ENCODE results near the gene HRH2. TPM values are rescaled to one million over a fixed set of nuclear protein-coding genes. Genes with fewer than 3 reads are reported as not detected.

HRH2 gene
- total RNA-seq, 5 donors from 2014 or later (not counting 1 experiment from before 2014, with no cell fraction given): 2.9 to 14.4 (median 5.5) TPM

GRCh38 chr5:175731756-175732465 lies 74.0 kb downstream of the HRH2 start:
- ATAC-seq (replicated peaks in 1 of 4): no peak
- H3K27me3 ChIP-seq (replicated peaks in 1 of 2; ENCODE audit: control insufficient read depth in 2 of 2, extremely low read depth in 1 of 2, insufficient read depth in 2 of 2, low read length in 1 of 2): peaks cover 0 to 38% of the 10 kb centered on the region in 2 experiments
- H3K4me3 Mint-ChIP-seq: no peak overlapping the region
- no peak overlapping the region for H3K27ac ChIP-seq (ENCODE audit: low read length)
- H3K4me3 ChIP-seq (ENCODE audit: control insufficient read depth in 1 of 2, extremely low read depth in 1 of 2, low read length in 1 of 2): no peak overlapping the region
- no peaks in the 10 kb centered on the region for H3K36me3 Mint-ChIP-seq
- peaks cover 7% of the 10 kb centered on the region in 3 donors for H3K4me1 Mint-ChIP-seq
- no peaks in the 10 kb centered on the region for H3K9me3 Mint-ChIP-seq
- no peaks in the 10 kb centered on the region for H3K9me3 ChIP-seq
- ChIA-PET CTCF (no interaction called here), POLR2A (interaction anchor here in 1 of 2 donors (0.6 kb wide), 1 partner anchor 1557 kb away, joined by 3 read pairs; no protein-coding TSS in a partner anchor)
- H3K27ac Mint-ChIP-seq: no peak overlapping the region
- WGBS (ENCODE audit: insufficient coverage): 100% methylated on average over 1 of the region's 4 CpGs
- DNase-seq: no peak
- peaks cover 8 to 41% of the 10 kb centered on the region in 2 donors for H3K27me3 Mint-ChIP-seq
- no peaks in the 10 kb centered on the region for H3K36me3 ChIP-seq (ENCODE audit: control insufficient read depth in 2 of 2, extremely low read depth in 1 of 2, insufficient read depth in 1 of 2, low read length in 1 of 2)
- H3K4me1 ChIP-seq (ENCODE audit: control insufficient read depth in 1 of 2, extremely low read depth in 1 of 2, insufficient read depth in 2 of 2, low read length in 2 of 2): peaks cover 0 to 10% of the 10 kb centered on the region in 2 experiments

GRCh38 chr5:175733017-175733416 lies 75.1 kb downstream of the HRH2 start:
- Histone ChIP-seq H3K4me1 (ENCODE audit: control insufficient read depth in 1 of 2, extremely low read depth in 1 of 2, insufficient read depth in 2 of 2, low read length in 2 of 2) (peaks cover 0 to 10% of the 10 kb centered on the region in 2 experiments), H3K4me3 (ENCODE audit: control insufficient read depth in 1 of 2, extremely low read depth in 1 of 2, low read length in 1 of 2) (no peak overlapping the region), H3K27ac (ENCODE audit: low read length) (no peak overlapping the region), H3K27me3 (replicated peaks in 1 of 2; ENCODE audit: control insufficient read depth in 2 of 2, extremely low read depth in 1 of 2, insufficient read depth in 2 of 2, low read length in 1 of 2) (peaks cover 0 to 45% of the 10 kb centered on the region in 2 experiments), H3K9me3 (no peaks in the 10 kb centered on the region), H3K36me3 (ENCODE audit: control insufficient read depth in 2 of 2, extremely low read depth in 1 of 2, insufficient read depth in 1 of 2, low read length in 1 of 2) (no peaks in the 10 kb centered on the region)
- Mint-ChIP-seq H3K36me3 (no peaks in the 10 kb centered on the region), H3K4me1 (peaks cover 7% of the 10 kb centered on the region in 3 donors), H3K27me3 (peaks cover 8 to 48% of the 10 kb centered on the region in 2 donors), H3K4me3 (no peak overlapping the region), H3K9me3 (no peaks in the 10 kb centered on the region), H3K27ac (no peak overlapping the region)
- no peak for DNase-seq
- ChIA-PET CTCF (no interaction called here), POLR2A (no interaction called here)
- WGBS (ENCODE audit: insufficient coverage): 55% methylated on average over 3 of the region's 6 CpGs
- no peak for ATAC-seq (replicated peaks in 1 of 4)

GRCh38 chr5:175734016-175734415 lies 76.1 kb downstream of the HRH2 start:
- DNase-seq (no peak), ATAC-seq (replicated peaks in 1 of 4) (no peak)
- H3K36me3 ChIP-seq (ENCODE audit: control insufficient read depth in 2 of 2, extremely low read depth in 1 of 2, insufficient read depth in 1 of 2, low read length in 1 of 2): no peaks in the 10 kb centered on the region
- 83% methylated on average over 14 of the region's 14 CpGs for WGBS (ENCODE audit: insufficient coverage)
- no peak overlapping the region for H3K27ac Mint-ChIP-seq
- H3K27me3 ChIP-seq (replicated peaks in 1 of 2; ENCODE audit: control insufficient read depth in 2 of 2, extremely low read depth in 1 of 2, insufficient read depth in 2 of 2, low read length in 1 of 2): peaks cover 0 to 43% of the 10 kb centered on the region in 2 experiments
- POLR2A ChIA-PET: no interaction called here
- H3K4me1 Mint-ChIP-seq: peaks cover 7% of the 10 kb centered on the region in 3 donors
- H3K27ac ChIP-seq (ENCODE audit: low read length): no peak overlapping the region
- no peak overlapping the region for H3K4me3 Mint-ChIP-seq
- CTCF ChIA-PET: no interaction called here
- peaks cover 0 to 10% of the 10 kb centered on the region in 2 experiments for H3K4me1 ChIP-seq (ENCODE audit: control insufficient read depth in 1 of 2, extremely low read depth in 1 of 2, insufficient read depth in 2 of 2, low read length in 2 of 2)
- H3K4me3 ChIP-seq (ENCODE audit: control insufficient read depth in 1 of 2, extremely low read depth in 1 of 2, low read length in 1 of 2): no peak overlapping the region
- H3K9me3 Mint-ChIP-seq: no peaks in the 10 kb centered on the region
- H3K9me3 ChIP-seq: no peaks in the 10 kb centered on the region
- H3K27me3 Mint-ChIP-seq: peaks cover 8 to 49% of the 10 kb centered on the region in 2 donors
- H3K36me3 Mint-ChIP-seq: no peaks in the 10 kb centered on the region

GRCh38 chr5:175734501-175734900 lies 76.6 kb downstream of the HRH2 start:
- Mint-ChIP-seq H3K4me3 (no peak overlapping the region), H3K36me3 (no peaks in the 10 kb centered on the region), H3K27me3 (peaks cover 5 to 50% of the 10 kb centered on the region in 2 donors), H3K9me3 (no peaks in the 10 kb centered on the region), H3K27ac (no peak overlapping the region), H3K4me1 (peaks cover 7% of the 10 kb centered on the region in 3 donors)
- ATAC-seq (replicated peaks in 1 of 4) (no peak), DNase-seq (no peak)
- 80% methylated on average over 1 of the region's 10 CpGs for WGBS (ENCODE audit: insufficient coverage)
- CTCF ChIA-PET: no interaction called here
- POLR2A ChIA-PET: no interaction called here
- peaks cover 0 to 42% of the 10 kb centered on the region in 2 experiments for H3K27me3 ChIP-seq (replicated peaks in 1 of 2; ENCODE audit: control insufficient read depth in 2 of 2, extremely low read depth in 1 of 2, insufficient read depth in 2 of 2, low read length in 1 of 2)
- no peak overlapping the region for H3K4me3 ChIP-seq (ENCODE audit: control insufficient read depth in 1 of 2, extremely low read depth in 1 of 2, low read length in 1 of 2)
- H3K4me1 ChIP-seq (ENCODE audit: control insufficient read depth in 1 of 2, extremely low read depth in 1 of 2, insufficient read depth in 2 of 2, low read length in 2 of 2): peaks cover 0 to 6% of the 10 kb centered on the region in 2 experiments
- no peaks in the 10 kb centered on the region for H3K9me3 ChIP-seq
- no peak overlapping the region for H3K27ac ChIP-seq (ENCODE audit: low read length)
- H3K36me3 ChIP-seq (ENCODE audit: control insufficient read depth in 2 of 2, extremely low read depth in 1 of 2, insufficient read depth in 1 of 2, low read length in 1 of 2): no peaks in the 10 kb centered on the region

- no peaks in the 10 kb centered on the region for H3K9me3 ChIP-seq
- Mint-ChIP-seq H3K9me3 (no peaks in the 10 kb centered on the region), H3K4me3 (no peak overlapping the region), H3K36me3 (no peaks in the 10 kb centered on the region), H3K27me3 (peaks cover 14 to 52% of the 10 kb centered on the region in 2 donors), H3K4me1 (no peaks in the 10 kb centered on the region), H3K27ac (no peak overlapping the region)
- H3K27me3 ChIP-seq (replicated peaks in 1 of 2; ENCODE audit: control insufficient read depth in 2 of 2, extremely low read depth in 1 of 2, insufficient read depth in 2 of 2, low read length in 1 of 2): peaks cover 2 to 41% of the 10 kb centered on the region in 2 experiments
- H3K4me1 ChIP-seq (ENCODE audit: control insufficient read depth in 1 of 2, extremely low read depth in 1 of 2, insufficient read depth in 2 of 2, low read length in 2 of 2): no peaks in the 10 kb centered on the region
- ChIA-PET CTCF (interaction anchor here in 1 of 2 donors (0.6 to 0.7 kb wide), 2 partner anchors 185 to 215 kb away, joined by 3 to 9 read pairs; no protein-coding TSS in a partner anchor), POLR2A (no interaction called here)
- no peak overlapping the region for H3K27ac ChIP-seq (ENCODE audit: low read length)
- DNase-seq: no peak
- H3K4me3 ChIP-seq (ENCODE audit: control insufficient read depth in 1 of 2, extremely low read depth in 1 of 2, low read length in 1 of 2): no peak overlapping the region
- no peak for ATAC-seq (replicated peaks in 1 of 4)
- H3K36me3 ChIP-seq (ENCODE audit: control insufficient read depth in 2 of 2, extremely low read depth in 1 of 2, insufficient read depth in 1 of 2, low read length in 1 of 2): no peaks in the 10 kb centered on the region
- whole genome bisulfite sequencing (ENCODE audit: insufficient coverage): 75% methylated on average over 8 of the region's 11 CpGs
These were observed 77.8 kb downstream of the HRH2 start for GRCh38 chr5:175735701-175736100.

- Histone ChIP-seq H3K36me3 (ENCODE audit: control insufficient read depth in 2 of 2, extremely low read depth in 1 of 2, insufficient read depth in 1 of 2, low read length in 1 of 2) (no peaks in the 10 kb centered on the region), H3K4me1 (ENCODE audit: control insufficient read depth in 1 of 2, extremely low read depth in 1 of 2, insufficient read depth in 2 of 2, low read length in 2 of 2) (no peaks in the 10 kb centered on the region), H3K4me3 (ENCODE audit: control insufficient read depth in 1 of 2, extremely low read depth in 1 of 2, low read length in 1 of 2) (no peak overlapping the region), H3K27ac (ENCODE audit: low read length) (no peak overlapping the region), H3K27me3 (replicated peaks in 1 of 2; ENCODE audit: control insufficient read depth in 2 of 2, extremely low read depth in 1 of 2, insufficient read depth in 2 of 2, low read length in 1 of 2) (peaks cover 4 to 42% of the 10 kb centered on the region in 2 experiments), H3K9me3 (no peaks in the 10 kb centered on the region)
- Mint-ChIP-seq H3K36me3 (no peaks in the 10 kb centered on the region), H3K27me3 (peaks cover 20 to 57% of the 10 kb centered on the region in 2 donors), H3K4me3 (no peak overlapping the region), H3K27ac (no peak overlapping the region), H3K4me1 (no peaks in the 10 kb centered on the region), H3K9me3 (no peaks in the 10 kb centered on the region)
- 50% methylated on average over 3 of the region's 4 CpGs for WGBS (ENCODE audit: insufficient coverage)
- no peak for ATAC-seq (replicated peaks in 1 of 4)
- DNase-seq: no peak
- ChIA-PET POLR2A (no interaction called here), CTCF (no interaction called here)
These were observed 78.8 kb downstream of the HRH2 start for GRCh38 chr5:175736652-175737051.
